H1 (cell line): ENCODE measurements around the gene FAR1. TPM values are rescaled to one million over a fixed set of nuclear protein-coding genes. Genes with fewer than 3 reads are reported as not detected.

Experiments
- GABPA ChIP-seq: IDR thresholded peaks from 2 replicates; pipeline ENCODE4 v1.6.1; 2011; ENCODE audit warnings: mild to moderate bottlenecking, low read length, moderate library complexity, borderline replicate concordance; ENCODE audit not compliant: insufficient read depth
- HDAC2 ChIP-seq, 2 experiments: fragments of 300-600 bp in 1 of 2; sonication (generic) in 1 of 2; IDR thresholded peaks; 2 replicates each; pipeline ENCODE4 v1.6.1; 2011 to 2012; ENCODE audit warnings: low read depth in 2 of 2, low read length in 2 of 2, mild to moderate bottlenecking in 2 of 2, moderate library complexity in 2 of 2, borderline replicate concordance in 1 of 2, inconsistent platforms in 1 of 2
- MAFK ChIP-seq: IDR thresholded peaks from 2 replicates; pipeline ENCODE4 v1.6.1; 2012; ENCODE audit warnings: low read depth, mild to moderate bottlenecking, improper control_type of control experiment, low read length
- ZNF274 ChIP-seq: IDR thresholded peaks from 2 replicates; pipeline ENCODE4 v1.7.0; 2012; ENCODE audit warnings: low read length, borderline replicate concordance; ENCODE audit errors: extremely low read depth
- polyA plus RNA-seq, 7 experiments: library from polyadenylated mRNA; depleted of rRNA in 3 of 7; stranded (reverse) in 5 of 7; unstranded in 2 of 7; fragments of >200 nt in 5 of 7; fragments of 200-250 nt in 2 of 7; gene quantifications; 1 replicate in 5 of 7; 2 replicates in 1 of 7; 4 replicates in 1 of 7; pipeline versions ENCODE4 v1.2.1 to v1.2.3, GENCODE V29; 2011 to 2013; ENCODE audit warnings: missing spikeins in 2 of 7, mixed read lengths in 2 of 7
- total RNA-seq: library from RNA; stranded (reverse); fragmentation: NEBNext Ultra II Directional; extraction: Animal tissue kit (Norgen Biotek cat#: 25700); gene quantifications from 2 replicates; pipeline ENCODE4 v1.2.1, GENCODE V29; 2021

FAR1 gene
- total and polyA plus RNA-seq, 2 of the 8 experiments (the other 6 are each of a cell fraction or from before 2014, with no cell fraction given) = 29.7 to 68.5 TPM

GRCh38 chr11:13666708-13667107, 1.8 kb upstream of the FAR1 start (continued):
- TF ChIP-seq GABPA (no peak), MAFK (no peak), ZNF274 (no peak), HDAC2 (IDR thresholded peaks at IDR 0.05; ENCODE audit: borderline replicate concordance in 1 of 2, low read depth in 2 of 2, low read length in 2 of 2) (no peak)
- TF ChIP-seq, all 59 proteins: peak for 0
